ENCODE results near the gene CCM2L.

The CCM2L gene

DNA sequence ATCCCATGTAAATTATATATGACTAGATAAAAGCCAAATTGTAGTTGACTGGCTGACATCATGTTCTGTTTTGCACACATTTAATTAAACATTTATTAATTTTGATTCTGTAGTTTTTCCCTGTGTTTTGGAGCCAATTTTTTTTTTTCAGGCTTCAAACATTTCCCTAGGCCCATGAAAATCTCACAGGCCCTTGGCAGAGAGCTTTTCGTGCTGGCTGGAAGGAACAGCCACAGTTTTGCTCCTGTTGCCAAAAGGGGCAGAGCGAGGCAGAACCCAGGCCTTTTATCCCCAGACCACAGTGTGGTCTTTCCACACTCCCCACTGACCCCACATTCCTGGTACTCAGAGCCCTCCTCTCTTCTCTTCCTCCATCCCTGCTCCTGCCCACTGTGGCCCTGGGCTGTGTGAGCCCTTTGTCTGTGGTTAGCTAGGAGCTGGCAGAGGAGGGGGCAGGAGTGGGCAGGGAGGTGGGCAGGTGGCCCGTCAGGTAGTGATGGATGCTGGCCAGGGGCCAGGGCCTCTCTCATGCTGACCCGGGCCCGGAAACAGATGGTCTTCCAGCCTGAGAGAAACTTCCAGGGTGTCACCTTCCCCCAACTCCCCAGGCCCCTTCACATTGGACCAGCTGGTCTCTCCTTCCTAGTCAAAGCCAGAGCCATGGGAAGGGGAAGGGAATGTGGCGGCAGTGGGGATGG, 19.4 kb upstream of the CCM2L start:
- DNase-seq (ENCODE audit: low read depth): no peak
- no peak overlapping the region for H3K4me3 ChIP-seq (ENCODE audit: control insufficient read depth, low read depth, low read length)
- TF ChIP-seq CTCF (conservative IDR thresholded peaks at IDR 0.05; ENCODE audit: control insufficient read depth, insufficient read depth, low read depth, low read length): no peak

GRCh38 chr20:31991339-31991705, 18.9 kb upstream of the CCM2L start:
- no peak overlapping the region for H3K4me3 ChIP-seq (ENCODE audit: control insufficient read depth, low read depth, low read length)
- no peak for TF ChIP-seq CTCF (conservative IDR thresholded peaks at IDR 0.05; ENCODE audit: control insufficient read depth, insufficient read depth, low read depth, low read length)
- DNase-seq (ENCODE audit: low read depth): no peak

GRCh38 chr20:31992086-31992485, 18.2 kb upstream of the CCM2L start:
- DNase-seq (ENCODE audit: low read depth): no peak
- TF ChIP-seq CTCF (conservative IDR thresholded peaks at IDR 0.05; ENCODE audit: control insufficient read depth, insufficient read depth, low read depth, low read length): no peak

DNA sequence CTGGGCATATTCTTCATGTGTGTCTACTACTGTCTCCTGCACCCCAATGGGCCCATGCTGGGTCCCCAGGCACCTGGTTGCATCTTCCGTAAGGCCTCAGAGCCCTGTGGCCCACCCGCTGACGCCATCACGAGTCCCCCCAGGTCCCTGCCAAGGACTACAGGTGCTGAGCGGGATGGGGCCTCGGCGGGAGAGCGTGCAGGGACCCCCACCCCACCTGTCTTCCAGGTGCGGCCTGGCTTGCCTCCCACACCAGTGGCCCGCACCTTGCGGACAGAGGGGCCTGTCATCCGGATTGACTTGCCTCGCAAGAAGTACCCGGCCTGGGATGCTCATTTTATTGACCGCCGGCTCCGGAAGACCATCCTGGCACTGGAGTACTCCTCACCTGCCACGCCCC, 13.2 kb upstream of the CCM2L start:
- H3K4me3 ChIP-seq (ENCODE audit: control insufficient read depth, low read depth, low read length): no peak overlapping the region
- TF ChIP-seq CTCF (conservative IDR thresholded peaks at IDR 0.05; ENCODE audit: control insufficient read depth, insufficient read depth, low read depth, low read length): no peak
- no peak for DNase-seq (ENCODE audit: low read depth)

More at GRCh38 chr20:31992086-31992485, 18.2 kb upstream of the CCM2L start:
- no peak overlapping the region for H3K4me3 ChIP-seq (ENCODE audit: control insufficient read depth, low read depth, low read length)

DNA sequence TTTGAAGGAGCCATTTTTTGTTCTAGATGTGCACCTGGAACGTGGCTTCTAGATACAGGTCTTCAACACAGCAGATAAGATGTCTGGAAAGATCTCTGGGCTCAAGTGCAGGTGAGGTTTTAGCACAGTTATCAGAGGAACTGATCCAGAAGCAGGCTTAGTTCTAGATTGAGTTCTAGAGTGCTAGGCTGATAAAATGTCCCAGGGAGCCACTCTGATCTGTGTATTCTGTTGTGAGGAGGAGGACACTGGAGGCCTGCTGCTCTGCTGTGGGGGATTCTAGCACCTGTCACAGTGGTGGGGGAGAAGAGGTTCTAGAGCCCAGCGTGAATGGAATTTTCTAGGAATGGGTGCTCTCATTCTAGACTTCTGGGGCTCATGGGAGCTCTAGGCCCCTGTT, 12.0 kb upstream of the CCM2L start:
- no peak overlapping the region for H3K4me3 ChIP-seq (ENCODE audit: control insufficient read depth, low read depth, low read length)
- no peak for TF ChIP-seq CTCF (conservative IDR thresholded peaks at IDR 0.05; ENCODE audit: control insufficient read depth, insufficient read depth, low read depth, low read length)
- no peak for DNase-seq (ENCODE audit: low read depth)

GRCh38 chr20:32003325-32003724, 6.9 kb upstream of the CCM2L start:
- DNase-seq (ENCODE audit: low read depth): no peak
- H3K4me3 ChIP-seq (ENCODE audit: control insufficient read depth, low read depth, low read length): no peak overlapping the region
- TF ChIP-seq CTCF (conservative IDR thresholded peaks at IDR 0.05; ENCODE audit: control insufficient read depth, insufficient read depth, low read depth, low read length): no peak

- no peak overlapping the region for H3K4me3 ChIP-seq (ENCODE audit: control insufficient read depth, low read depth, low read length)
- peak; percentile 32 for DNase-seq (ENCODE audit: low read depth)
- no peak for TF ChIP-seq CTCF (conservative IDR thresholded peaks at IDR 0.05; ENCODE audit: control insufficient read depth, insufficient read depth, low read depth, low read length)
Measured at GRCh38 chr20:32004963-32005362, 5.3 kb upstream of the CCM2L start.

Data from fibroblast of mammary gland (primary cell).